GM21723 (cell line): ENCODE results near the gene CAMK2B.

Source experiments
- ATAC-seq: cut with Tn5 transposase; IDR thresholded peaks from one replicate; pipeline ENCODE4 v1.9.1; 2021; ENCODE audit warnings: mild to moderate bottlenecking, moderate library complexity; ENCODE audit not compliant: unreplicated experiment

The CAMK2B gene

DNA sequence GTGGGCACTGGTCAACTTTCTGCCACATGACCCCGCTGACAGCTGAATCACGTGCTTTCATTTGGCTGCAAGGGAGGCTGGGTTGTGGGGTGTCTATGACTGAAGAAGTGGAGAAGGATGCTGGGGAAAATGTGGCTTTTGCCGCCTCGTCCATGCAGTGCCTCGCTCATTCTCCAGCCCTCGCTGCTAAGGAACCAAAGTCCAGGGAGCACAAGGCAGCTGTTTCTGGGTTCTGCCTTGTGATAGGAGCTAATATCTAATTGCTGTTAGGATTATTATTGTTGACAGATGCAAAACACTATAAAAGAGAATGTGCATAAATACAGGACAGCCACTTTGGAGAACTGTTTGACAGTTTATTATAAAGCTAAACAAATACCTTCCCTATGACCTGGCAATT, 4.9 kb upstream of the CAMK2B start:
- ATAC-seq = no peak

DNA sequence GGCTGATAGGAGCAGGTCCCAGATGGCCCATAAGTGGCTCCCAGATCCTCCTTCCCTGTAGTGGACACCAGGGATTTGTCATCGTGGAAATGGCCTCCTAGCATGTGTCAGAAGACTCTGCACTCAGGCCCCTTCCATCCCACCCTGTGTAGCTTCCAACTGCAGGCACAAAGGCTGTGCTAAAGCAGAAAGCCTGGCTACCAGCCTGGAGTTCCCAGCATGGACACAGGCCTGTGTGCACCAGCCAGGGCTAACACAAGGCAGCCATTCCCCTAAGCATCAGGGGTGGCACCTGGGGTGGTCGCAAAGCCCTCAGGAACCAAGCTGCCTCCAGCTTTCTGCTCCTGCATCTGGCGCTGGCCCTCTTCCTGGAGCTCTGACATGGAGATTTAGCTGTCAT, 4.5 kb upstream of the CAMK2B start:
- ATAC-seq = no peak

DNA sequence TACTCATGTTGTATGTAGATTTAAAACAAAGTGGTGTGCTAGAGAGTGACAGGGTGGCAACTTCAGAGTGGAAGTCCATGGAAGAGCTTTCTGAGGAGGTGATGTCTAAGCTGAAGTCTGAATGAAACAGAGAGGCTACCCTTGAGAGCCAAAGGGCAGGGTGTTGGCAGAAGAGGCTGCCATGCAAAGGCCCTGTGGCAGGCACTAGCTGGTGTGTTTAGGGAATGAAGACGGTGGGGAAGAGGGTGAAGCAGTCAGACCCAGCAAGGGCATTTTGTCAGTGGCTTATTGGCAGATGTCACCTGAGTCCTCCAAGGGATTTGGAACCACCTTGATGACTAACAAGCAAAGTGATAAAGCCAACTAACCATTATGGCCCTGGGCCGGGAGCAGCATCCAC, 3.7 kb upstream of the CAMK2B start:
- ATAC-seq = no peak

DNA sequence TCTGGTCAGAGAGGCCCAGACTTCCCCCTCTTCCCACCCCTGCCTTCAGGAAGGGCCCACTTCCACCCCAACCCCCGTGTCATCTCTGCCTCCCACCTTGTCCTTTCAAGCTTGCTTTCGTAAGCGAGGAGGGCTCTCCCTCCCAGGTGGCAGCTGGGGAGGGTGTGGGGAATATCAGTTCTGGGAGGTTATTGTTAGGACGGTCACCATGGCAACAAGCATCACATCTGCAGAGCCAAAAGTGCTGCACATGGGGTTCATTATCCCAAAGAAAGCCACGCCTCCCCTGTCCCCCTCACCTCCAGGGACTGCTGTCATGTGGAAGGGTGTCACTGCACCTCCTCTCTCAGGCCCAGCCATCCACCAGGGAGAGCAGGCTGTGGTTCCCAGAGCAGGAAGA, 2.6 kb upstream of the CAMK2B start:
- no peak for ATAC-seq

DNA sequence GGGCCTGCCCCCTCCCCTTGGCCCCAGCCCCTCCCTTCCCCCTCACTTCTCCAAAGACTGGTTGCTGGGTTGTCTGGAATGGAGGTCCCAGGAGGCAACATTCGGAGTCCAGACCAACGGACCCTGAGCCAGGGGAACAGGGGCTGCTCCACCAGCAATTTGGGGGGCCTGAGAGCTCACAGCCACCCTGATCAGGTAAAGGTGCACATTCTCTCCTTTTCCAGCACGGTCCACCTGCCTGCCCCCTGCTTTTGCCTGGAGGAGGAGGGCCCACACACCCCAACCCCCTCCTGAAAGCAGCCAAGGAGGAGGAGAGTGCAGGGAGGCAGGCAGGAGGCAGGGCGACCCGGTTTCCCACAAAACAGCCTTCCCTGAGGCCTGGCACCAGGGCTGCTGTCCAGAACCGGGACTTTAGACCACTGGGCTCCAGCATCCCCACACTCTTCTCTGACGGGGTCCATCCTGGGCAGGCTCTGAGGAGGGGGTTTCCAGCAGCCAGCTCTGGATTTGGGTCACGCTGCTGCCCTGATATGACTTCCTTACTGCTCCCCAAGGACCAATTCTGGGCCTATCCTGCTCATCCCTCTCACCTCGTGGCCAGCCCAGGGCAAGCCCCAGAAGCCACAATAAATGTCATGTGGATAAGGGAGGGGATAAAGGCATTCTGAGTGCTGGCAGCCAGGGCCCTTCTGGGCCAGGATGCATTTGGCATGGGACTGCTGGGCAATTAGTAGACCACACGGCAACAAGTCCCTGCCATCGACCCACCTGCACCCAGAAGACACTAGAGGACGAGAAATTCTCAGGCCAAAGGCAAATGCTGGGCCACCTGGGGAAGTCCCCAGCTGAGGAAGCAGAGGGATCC, 1.1 kb upstream of the CAMK2B start:
- no peak for ATAC-seq

DNA sequence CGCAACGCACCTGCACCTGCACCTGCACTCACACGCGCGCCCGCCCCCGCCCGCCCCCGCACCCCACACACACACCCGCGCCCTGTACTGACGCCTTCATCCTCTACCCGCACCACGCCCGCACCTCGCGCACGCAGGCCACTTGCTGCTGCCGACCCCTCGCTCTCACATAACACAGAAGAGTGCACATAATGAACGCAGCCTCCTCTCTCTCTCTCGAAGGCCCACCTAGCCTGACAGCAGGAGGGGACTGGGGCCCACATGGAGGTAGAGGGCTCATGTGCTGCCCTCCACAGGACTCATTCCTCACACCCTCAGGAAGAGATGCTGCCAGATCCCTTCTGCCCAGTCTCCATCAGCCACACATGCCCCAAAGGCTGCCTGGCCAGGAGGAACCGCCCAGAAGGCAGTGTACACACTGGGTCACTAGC, 432 bp upstream of the CAMK2B start:
- no peak for ATAC-seq

DNA sequence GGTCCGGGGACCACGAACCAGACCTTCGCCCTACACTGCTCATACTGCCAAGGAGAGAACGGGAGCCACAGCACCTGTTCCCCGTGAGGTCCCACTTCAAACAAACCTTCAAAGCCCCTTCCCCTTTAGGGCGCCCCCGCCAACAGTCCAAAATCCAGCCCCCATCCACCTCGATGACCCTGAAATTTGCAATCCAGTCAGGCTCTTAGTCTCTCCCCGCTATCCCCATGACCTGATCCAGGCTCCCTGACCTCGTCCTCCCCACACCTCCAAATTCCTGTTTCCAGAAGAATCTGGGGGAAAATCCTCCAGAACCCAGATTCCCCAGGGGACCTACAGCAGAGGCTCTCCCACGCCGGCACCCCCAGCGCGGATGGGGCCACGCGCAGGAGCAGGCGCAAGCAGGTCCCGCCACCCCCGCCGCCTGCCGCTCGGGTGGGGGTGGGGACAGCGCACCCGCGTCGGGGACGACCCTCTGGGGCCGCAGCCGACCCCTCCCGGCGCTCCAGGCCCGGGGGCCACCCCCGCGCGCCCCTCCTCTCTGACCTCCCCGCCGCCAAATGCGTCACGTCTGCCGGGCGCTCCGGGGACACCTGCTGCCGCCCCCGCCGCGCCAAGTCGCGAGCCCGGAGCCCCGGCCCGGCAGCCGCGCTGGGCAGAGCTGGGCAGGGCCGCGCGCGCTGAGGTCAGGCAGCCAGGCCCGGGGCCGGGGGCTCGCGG, 753 bp downstream of the CAMK2B start:
- no peak for ATAC-seq

DNA sequence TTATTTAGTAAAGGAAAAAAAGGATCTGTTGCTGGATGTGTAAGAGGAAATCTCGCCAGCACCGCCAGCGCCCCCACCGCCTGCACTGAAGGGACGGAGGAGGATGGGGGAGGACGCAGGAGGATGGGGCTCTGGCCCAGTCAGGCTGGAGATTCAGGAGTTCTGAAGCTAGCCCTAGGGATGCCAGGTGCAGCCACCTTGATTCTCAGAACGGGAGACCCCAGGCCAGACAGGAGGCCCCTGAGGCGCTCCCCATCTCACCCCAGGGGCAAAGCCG, 1.3 kb downstream of the CAMK2B start:
- ATAC-seq = no peak

DNA sequence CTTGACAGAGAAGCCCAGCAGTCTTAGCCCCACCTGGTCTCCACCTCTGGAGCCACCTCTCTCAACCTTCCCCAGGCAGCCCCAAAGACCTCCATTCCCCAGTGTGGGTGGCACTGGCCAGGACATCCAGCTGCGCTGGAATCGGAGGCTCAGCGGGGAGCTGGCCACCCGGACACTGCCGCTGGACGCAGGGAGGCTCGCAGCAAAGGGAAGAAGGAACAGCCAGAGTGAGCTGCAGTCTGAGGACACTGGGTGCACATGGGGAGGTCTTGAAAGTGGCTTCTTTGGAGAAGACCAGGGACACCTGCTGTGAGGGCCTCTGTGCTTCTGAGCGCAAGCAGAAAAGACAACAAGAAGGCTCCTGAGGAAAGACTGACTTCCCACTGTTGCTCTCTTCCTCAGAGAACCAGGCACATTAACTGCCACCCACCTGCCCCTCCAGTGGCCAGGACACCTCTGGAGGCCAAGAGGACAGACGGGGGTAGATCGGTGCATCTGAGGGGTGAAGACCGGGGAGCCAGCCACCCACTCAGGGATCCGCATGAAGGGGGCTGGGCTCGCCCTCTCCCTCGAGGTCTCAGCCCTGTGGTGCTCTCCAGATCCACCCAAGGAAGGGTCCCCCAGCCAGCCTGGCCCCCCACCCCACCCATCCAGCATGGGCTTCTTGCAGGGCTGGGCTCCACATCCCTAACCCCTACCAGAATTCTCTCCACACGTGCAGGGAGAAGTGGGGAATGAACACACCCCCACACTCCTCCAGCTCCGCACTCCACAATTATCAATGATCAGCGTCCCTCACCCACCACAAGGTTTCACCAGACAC, 1.8 kb downstream of the CAMK2B start:
- no peak for ATAC-seq

DNA sequence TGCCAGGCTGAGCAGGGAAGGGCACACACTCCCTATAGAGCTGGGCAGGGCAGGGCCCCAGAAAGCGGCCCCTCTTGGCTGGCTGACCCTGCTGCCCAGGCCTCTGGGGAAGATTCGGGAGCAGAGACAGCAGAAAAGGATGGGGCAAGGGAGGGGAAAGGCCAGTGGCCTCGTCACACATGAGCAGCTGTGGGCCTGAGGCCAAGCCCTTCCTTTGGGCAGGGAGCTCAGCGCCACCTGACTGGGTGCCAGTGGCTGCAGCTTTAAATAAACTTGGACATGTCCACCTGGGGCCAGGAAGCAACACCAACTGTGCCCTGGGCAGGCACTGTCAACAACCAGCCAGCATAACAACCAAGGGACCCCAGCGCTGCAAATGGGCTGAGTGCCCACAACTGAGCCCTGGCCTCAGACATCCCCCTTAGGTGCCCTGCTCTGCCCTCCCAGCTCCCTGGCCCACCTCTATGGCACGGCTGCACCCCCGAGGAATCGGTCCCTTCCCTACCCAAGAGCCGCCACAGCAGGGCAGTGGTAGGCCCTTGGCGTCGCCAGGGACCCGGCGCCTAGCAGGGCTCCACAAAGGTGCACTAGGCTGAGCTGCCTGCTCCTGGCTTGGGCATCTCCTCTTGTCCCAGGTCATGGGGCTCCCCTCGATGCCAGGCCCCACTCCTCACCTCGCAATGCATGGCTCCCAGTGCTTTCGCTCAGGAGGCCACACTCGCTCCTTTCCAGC, 2.6 kb downstream of the CAMK2B start:
- no peak for ATAC-seq

DNA sequence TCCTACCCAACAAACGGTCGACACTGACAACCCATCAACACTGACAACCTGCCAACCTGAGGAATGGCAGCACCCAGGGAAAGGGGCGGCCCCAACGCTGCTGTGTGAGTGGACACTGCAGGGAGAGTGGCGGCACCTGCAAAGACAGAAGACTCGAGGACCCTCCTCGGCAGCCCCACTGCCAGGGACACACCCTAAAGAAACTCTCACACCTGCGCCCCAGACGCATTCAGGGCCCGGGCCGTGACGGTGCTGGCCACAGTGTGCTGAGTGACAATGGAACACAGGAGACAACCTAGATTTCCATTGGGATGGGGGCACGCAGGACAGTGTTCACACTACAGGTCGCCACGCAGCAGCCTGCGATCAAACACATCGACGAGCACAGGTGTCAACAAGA, 3.6 kb downstream of the CAMK2B start:
- no peak for ATAC-seq

DNA sequence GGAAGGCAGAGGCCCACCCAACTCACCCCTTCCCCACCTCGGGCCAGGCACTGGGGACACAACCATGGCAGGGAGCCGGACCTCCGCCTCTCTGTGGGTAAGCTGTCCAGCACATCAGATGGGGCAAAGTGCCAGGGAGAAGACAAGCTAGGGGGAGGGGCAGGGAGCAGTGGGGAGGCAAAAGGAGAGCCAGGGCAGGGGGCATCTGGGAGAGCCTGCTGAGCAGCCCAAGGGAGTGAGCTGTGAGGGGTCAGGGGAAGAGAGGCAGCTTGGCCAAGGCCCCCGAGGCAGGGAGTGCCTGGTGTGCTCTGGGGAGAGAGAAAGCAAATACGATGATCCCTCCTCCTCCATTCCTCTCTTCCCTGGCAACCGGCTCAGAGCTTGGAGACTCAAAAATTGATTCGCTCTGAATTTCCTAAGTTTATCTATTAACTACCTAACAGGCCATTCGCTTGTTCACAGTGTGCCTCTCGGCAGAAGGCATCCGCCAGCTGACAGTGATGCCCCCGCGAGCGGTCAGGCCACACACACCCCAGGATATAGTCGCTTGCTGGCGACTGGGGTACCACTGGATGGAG, 4.5 kb downstream of the CAMK2B start:
- no peak for ATAC-seq

DNA sequence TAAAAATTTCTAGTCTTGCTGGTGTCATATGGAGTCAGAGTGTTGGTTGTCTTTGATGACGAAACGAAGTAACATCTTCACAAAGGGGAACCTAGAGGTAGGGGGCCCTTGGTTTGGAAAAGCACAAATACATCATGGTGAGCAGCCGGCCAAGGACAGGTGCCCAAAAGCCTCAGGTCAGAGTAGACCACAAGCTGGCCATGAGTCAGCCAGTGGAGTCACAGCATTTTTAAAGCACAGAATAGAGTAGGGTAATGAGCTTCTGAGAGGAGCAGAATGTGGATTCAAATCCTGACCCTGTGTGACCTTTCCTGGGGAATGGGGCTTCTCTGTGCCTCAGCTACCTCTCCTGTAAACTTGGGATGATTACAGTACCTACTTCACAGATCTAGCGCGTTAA, 5.3 kb downstream of the CAMK2B start:
- no peak for ATAC-seq

DNA sequence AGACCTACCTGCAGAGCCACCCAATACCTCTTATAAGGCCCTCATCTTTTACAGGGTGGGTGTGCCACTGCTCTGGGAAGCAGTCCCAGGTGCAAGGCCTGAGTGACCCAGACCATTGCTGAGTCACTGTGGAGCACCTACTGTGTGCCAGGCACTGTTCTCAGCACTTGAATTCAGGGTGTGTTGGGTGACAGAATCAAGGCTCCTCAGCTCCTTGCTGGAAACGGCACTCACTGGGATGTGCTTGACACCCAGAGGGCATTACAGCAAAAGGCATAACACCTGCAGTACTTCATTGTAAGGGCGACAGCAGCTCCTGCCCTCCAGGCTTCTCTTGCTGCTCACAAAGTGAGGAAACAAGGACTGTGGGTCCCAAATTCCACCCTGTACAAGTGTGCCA, 7.1 kb downstream of the CAMK2B start:
- no peak for ATAC-seq

DNA sequence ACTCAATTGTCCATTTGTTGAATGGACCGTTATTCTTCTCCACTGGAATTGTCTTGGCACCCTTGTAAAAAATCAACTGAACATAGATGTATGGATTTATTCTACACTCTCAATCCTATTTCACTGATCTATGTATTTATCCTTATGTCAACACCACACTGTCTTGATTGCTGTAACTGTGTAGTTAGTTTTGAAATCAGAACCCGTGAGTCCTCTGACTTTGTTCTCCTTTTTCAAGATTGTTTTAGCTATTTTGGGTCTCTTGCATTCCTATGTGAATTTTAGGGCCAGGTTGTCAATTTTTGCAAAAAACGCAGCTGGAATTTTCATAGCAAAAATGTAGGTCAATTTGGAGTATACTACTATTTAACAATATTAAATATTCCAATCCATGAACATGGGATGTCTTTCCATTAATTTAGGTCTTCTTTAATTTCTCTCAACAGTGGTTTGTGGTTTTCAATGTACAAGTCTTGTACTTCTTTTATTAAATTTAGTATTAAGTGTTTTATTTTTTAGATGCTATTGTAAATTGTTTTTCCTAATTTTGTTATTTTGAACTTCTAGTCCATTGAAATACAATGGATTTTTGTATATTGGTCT, 10.0 kb downstream of the CAMK2B start:
- ATAC-seq = no peak

DNA sequence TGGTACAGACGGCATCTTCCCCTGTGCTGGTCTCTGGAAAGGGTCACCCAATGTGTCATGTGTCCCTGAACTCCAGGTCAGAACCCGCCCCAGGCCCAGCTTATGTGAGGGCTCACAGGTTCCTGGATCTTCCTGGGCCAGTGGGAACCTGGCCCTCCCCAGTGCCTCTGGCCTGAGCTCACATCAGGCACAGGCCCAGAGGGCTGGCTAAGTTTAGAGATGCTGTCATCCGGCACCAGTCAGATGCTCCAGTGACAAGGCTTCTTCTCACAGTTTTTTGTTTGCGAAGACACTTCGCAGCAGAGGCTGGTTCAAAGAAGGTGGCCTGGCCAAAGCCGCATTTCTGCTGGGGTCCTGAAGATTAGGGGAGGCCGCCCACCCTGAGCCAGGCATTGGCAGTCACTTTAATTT, 11.8 kb downstream of the CAMK2B start:
- no peak for ATAC-seq

DNA sequence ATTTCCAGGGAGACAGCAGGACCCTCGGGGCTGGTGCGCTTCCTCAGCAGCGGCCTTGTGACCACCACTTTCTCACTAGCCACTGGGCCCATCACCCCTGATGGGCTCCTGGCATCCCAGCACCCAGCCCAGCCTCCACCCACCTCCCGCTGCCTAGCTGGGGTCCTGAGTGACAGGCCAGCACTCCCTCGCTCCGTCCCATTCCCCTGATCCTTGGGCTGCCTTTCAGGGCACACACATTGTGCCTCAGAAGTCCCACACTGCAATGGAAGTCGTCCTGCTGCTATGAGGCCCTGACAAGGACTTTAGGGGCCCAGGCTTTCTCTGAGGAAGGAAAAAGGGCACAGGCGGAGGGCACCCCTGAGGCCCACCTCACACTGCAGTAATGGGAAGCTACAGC, 12.4 kb downstream of the CAMK2B start:
- no peak for ATAC-seq

DNA sequence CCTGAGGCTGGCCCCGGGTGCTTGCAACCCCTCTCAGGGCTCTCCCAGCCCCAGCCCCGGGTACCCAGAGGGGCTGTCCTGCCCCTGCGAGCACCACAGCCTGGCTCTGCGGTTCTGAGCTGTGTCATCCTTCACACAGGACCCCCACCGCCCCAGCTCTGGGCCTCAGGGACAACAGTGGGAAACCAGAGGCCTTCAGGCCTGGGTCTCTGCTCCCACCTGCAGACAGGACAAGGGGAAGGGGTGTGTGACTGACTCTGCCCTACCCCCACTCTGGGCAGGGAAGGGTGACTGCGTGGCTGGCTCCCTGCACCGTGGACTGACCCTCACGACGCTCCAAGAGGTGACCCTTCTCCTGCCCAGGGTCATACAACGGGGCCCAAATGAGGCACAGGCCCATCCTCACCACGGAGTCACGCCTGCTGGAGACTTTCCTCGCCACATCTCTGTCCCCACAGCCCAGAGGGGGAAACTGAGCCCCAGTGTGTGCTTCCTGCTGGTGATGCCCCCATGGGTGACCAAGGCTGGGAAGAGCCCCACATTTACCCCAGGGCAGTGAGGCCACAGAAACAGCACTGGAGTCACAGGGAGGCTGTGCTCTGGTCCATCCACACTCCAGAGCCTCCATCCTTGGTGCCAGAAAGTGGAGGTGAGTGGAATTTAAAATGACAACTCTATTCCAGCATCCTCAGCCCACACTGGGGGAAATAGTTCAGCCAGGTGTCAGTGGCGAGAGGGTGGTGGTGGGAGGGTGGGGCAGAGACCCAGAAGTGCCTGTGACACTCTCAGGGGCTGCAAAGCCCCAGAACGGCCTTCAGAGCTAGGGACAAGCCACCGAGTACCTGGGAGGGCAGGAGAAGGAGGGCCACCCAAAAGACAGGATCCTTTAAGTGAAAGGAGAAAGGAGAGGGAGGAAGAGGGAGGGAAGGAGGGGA, 13.6 kb downstream of the CAMK2B start:
- no peak for ATAC-seq

DNA sequence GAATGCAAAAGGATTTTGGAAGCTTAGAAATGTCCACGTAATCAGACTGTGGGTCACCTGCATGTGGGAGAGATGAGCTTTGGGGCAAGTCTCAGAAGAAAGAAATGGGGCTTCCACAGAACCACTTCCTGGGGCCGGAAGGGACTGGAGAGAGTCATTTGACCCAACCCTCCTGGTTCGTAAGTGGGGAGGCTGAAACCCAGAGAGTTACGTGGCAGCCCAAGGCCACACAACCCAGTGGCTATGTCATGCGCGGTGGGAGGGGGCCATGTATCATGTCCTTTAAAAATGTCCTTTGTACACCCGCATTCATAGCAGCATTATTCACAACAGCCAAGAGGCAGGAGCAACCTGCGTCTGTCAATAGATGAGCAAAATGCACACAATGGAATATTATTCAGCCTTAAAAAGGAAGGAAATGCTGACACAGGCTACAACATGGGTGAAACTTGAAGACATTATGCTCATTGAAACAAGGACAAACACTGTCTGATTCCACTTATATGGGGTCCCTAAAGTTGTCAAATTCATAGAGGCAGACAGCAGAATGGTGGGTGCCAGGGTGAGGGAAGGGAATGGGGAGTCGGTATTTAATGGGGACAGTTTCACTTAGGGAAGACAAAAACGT, 15.1 kb downstream of the CAMK2B start:
- ATAC-seq = no peak
